Natural killer cell (primary cell): ENCODE data around the gene PTPN4. TPM values are rescaled to one million over a fixed set of nuclear protein-coding genes. Genes with fewer than 3 reads are reported as not detected.

Experiments
- ATAC-seq, 3 donors: fragments of 150-1000 bp in 2 of 3; fragments of 200-7000 bp in 1 of 3; cut with Tn5 transposase; 1 replicate in 1 of 3; 2 replicates in 2 of 3; pipeline ENCODE4 v1.10.0; 2021; ENCODE audit warnings: mild to moderate bottlenecking in 2 of 3, moderate library complexity in 2 of 3
- DNase-seq, 2 donors: peaks; one replicate each; pipeline versions ENCODE4 v3.0.0 to v3.0.0-alpha.2; 2013 to 2021; ENCODE audit warnings: mixed read lengths in 1 of 2
- H3K27ac ChIP-seq: one replicate; pipeline ENCODE4 v1.5.1; 2013; ENCODE audit warnings: mild to moderate bottlenecking, low read length
- H3K27me3 ChIP-seq: one replicate; pipeline ENCODE4 v1.6.1; 2013; ENCODE audit warnings: low read length; ENCODE audit not compliant: control insufficient read depth, insufficient read depth
- H3K36me3 ChIP-seq: one replicate; pipeline ENCODE4 v1.6.1; 2013; ENCODE audit warnings: low read length; ENCODE audit not compliant: control insufficient read depth, insufficient read depth
- H3K4me1 ChIP-seq: one replicate; pipeline ENCODE4 v1.6.1; 2013; ENCODE audit warnings: low read length; ENCODE audit not compliant: control insufficient read depth, insufficient read depth
- H3K4me3 ChIP-seq: one replicate; pipeline ENCODE4 v1.5.1; 2013; ENCODE audit warnings: low read length
- H3K9me3 ChIP-seq: one replicate; pipeline ENCODE4 v1.6.1; 2013; ENCODE audit warnings: low read length; ENCODE audit not compliant: control insufficient read depth, insufficient read depth
- H3K27ac Mint-ChIP-seq, 2 donors: one replicate each; pipeline ENCODE4 v1.8.0; 2022; ENCODE audit warnings: mild to moderate bottlenecking in 2 of 2, mixed read lengths in 2 of 2, moderate library complexity in 1 of 2
- H3K27me3 Mint-ChIP-seq, 2 donors: one replicate each; pipeline ENCODE4 v1.8.0; 2022; ENCODE audit warnings: low read depth in 2 of 2, mixed read lengths in 2 of 2
- H3K36me3 Mint-ChIP-seq: one replicate; pipeline ENCODE4 v1.8.0; 2022; ENCODE audit warnings: mixed read lengths
- H3K4me1 Mint-ChIP-seq, 2 donors: one replicate each; pipeline ENCODE4 v1.8.0; 2022; ENCODE audit warnings: mixed read lengths in 2 of 2
- H3K4me3 Mint-ChIP-seq: one replicate; pipeline ENCODE4 v1.8.0; 2022; ENCODE audit warnings: mild to moderate bottlenecking, moderate library complexity, mixed read lengths
- H3K9me3 Mint-ChIP-seq, 2 donors: one replicate each; pipeline ENCODE4 v1.8.0; 2022; ENCODE audit warnings: mixed read lengths in 2 of 2
- CTCF ChIP-seq: fragments of 200-600 bp; IDR thresholded peaks from one replicate; pipeline ENCODE4 v1.8.0; 2022; ENCODE audit warnings: antibody characterized with exemption
- WGBS: methylation state at CpG from one replicate; pipeline ENCODE4 v1.1.7; 2013; ENCODE audit warnings: missing lambda C conversion rate; ENCODE audit not compliant: insufficient coverage; 5-methylcytosine and 5-hydroxymethylcytosine counted together
- intact Hi-C: fragments of 100-400 bp; cut with micrococcal nuclease; formaldehyde crosslinking; loops from one replicate; pipeline ENCODE4 v1.14.2; 2022
- total RNA-seq, 4 donors: library from RNA; stranded (reverse); fragments of 120-200 nt in 1 of 4; gene quantifications; one replicate each; pipeline versions ENCODE4 v1.2.3 to v1.2.4, GENCODE V29; 2013 to 2022

PTPN4 gene
- total RNA-seq, 3 donors from 2014 or later (not counting 1 experiment from before 2014, with no cell fraction given) = 265 to 347 (median 283) TPM

DNA sequence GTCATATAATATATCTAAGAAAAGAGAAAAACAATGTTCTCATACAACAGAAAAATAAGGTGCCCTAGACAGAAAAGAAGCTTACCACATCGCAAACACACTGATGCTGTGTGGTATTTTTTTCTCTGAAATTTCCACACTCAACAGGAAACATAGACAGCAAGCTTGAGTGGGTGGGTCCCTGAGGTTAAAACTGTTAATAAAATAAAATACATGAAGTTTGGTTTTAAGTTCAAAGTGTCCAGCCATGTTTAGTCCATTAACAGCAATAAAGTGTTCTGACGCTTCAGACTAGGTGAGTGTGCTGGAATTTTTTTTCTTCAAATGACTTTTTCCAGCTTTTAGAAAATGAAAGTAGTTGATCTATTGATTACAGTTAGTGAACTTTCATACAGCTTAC lies 169.8 kb downstream of the PTPN4 start:
- peaks cover 23% of the 10 kb centered on the region for H3K36me3 ChIP-seq
- Mint-ChIP-seq H3K27ac (peak overlapping the region; percentile 83 to 97), H3K9me3 (no peaks in the 10 kb centered on the region), H3K27me3 (no peaks in the 10 kb centered on the region), H3K4me3 (peak overlapping the region; percentile 86), H3K4me1 (peaks cover 47 to 56% of the 10 kb centered on the region in 2 donors), H3K36me3 (peaks cover 8% of the 10 kb centered on the region)
- peak overlapping the region; percentile 76 for H3K27ac ChIP-seq
- H3K4me1 ChIP-seq = peaks cover 9% of the 10 kb centered on the region
- peak overlapping the region; percentile 72 for H3K4me3 ChIP-seq
- peak; percentile 74 to 86 (median 86) for ATAC-seq
- DNase-seq = peak in 1 of 2 donors; percentile 73
- intact Hi-C loops = loop anchor here (2.0 to 5.0 kb wide), 3 partner anchors 67 to 248 kb away; partner anchors contain the start of gene PTPN4
- TF ChIP-seq CTCF = no peak
- H3K9me3 ChIP-seq = no peaks in the 10 kb centered on the region
- no peaks in the 10 kb centered on the region for H3K27me3 ChIP-seq
- 38% methylated on average over 1 of the region's 2 CpGs for WGBS

DNA sequence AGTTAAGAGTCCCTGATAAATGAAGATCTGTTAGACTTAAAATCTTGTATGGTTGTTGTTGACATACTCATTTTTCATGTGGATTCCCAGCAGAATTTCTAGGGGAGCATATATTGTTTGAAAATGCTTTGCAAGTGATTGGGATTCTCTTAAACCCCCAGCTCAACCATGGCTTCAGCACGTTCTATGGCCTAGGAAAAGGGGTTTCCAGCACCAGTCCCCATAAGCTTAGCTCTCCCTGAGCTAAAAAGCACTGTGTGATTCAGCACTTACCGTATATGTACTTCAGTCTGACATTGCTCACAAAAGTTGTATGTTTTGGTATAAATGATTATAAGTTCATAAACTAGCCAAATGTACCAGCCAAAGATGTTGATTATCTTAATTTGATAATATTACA lies 173.1 kb downstream of the PTPN4 start:
- intact Hi-C loops = no loop called here
- TF ChIP-seq CTCF = no peak
- H3K27me3 ChIP-seq = no peaks in the 10 kb centered on the region
- peaks cover 55% of the 10 kb centered on the region for H3K36me3 ChIP-seq
- Mint-ChIP-seq H3K27ac (peak overlapping the region; percentile 83 to 97), H3K4me1 (peaks cover 50 to 70% of the 10 kb centered on the region in 2 donors), H3K36me3 (peaks cover 27% of the 10 kb centered on the region), H3K9me3 (no peaks in the 10 kb centered on the region), H3K4me3 (peak overlapping the region; percentile 86), H3K27me3 (no peaks in the 10 kb centered on the region)
- peak overlapping the region; percentile 72 for H3K4me3 ChIP-seq
- DNase-seq (no peak), ATAC-seq (peak in 2 of 3 donors; percentile 25 to 30)
- H3K9me3 ChIP-seq = no peaks in the 10 kb centered on the region
- WGBS = 43% methylated on average over 1 of the region's 2 CpGs
- peaks cover 17% of the 10 kb centered on the region for H3K4me1 ChIP-seq
- peak overlapping the region; percentile 50 for H3K27ac ChIP-seq

DNA sequence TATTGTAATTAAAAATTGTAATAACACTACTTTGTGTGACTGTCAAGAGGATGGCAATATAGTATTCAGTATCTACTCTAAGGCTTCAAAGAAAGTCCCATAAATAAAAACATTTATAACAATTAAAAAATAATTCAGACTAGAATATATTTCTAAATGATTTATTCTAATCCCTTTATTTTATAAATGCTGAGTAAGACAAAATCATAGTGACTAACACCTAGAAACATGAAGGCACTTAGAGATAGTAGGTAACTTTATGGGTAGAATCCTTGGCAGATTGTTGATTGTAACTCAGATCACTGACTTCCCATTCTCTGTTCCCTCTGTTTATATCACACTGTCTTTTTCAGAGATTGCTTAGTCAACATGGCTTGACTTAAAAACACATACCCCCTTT lies 174.6 kb downstream of the PTPN4 start:
- Histone ChIP-seq H3K27me3 (no peaks in the 10 kb centered on the region), H3K36me3 (peaks cover 69% of the 10 kb centered on the region), H3K4me1 (peaks cover 24% of the 10 kb centered on the region), H3K4me3 (peak overlapping the region; percentile 21), H3K9me3 (no peaks in the 10 kb centered on the region), H3K27ac (peak overlapping the region; percentile 54)
- no peaks in the 10 kb centered on the region for H3K27me3 Mint-ChIP-seq
- peak overlapping the region; percentile 83 to 97 for H3K27ac Mint-ChIP-seq
- no peak for TF ChIP-seq CTCF
- intact Hi-C loops = no loop called here
- no peaks in the 10 kb centered on the region for H3K9me3 Mint-ChIP-seq
- ATAC-seq (no peak), DNase-seq (no peak)
- H3K4me3 Mint-ChIP-seq = peak overlapping the region; percentile 86
- H3K36me3 Mint-ChIP-seq = peaks cover 29% of the 10 kb centered on the region
- peaks cover 41 to 59% of the 10 kb centered on the region in 2 donors for H3K4me1 Mint-ChIP-seq

DNA sequence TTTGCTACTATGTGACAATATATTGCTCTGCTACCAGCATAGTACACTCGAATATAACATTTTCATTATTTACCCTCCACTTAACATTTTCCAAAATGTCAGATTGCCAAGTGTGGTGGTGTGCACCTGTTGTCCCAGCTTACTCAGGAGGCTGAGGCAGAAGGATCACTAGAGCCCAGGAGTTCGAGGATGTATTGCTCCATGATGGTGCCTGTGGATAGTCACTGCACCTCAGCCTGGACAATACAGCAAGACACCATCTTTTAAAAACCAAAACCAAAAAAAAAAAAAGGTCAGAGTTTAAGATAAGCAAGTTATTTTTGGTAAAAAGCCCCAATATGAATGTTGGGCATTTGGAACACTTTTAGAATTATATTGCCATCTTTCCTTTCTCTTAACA lies 178.0 kb downstream of the PTPN4 start:
- WGBS = 93% methylated on average over 2 of the region's 2 CpGs
- no peaks in the 10 kb centered on the region for H3K9me3 Mint-ChIP-seq
- intact Hi-C loops = loop anchor here (5.0 kb wide), 1 partner anchor 35 kb away; no protein-coding TSS in a partner anchor
- no peak overlapping the region for H3K4me3 ChIP-seq
- no peak overlapping the region for H3K27ac ChIP-seq
- no peaks in the 10 kb centered on the region for H3K9me3 ChIP-seq
- peaks cover 83% of the 10 kb centered on the region for H3K36me3 ChIP-seq
- TF ChIP-seq CTCF = no peak
- peaks cover 33% of the 10 kb centered on the region for H3K4me1 ChIP-seq
- H3K4me3 Mint-ChIP-seq = peak overlapping the region; percentile 77
- H3K27me3 Mint-ChIP-seq = no peaks in the 10 kb centered on the region
- peak overlapping the region; percentile 83 to 97 for H3K27ac Mint-ChIP-seq
- no peak for DNase-seq
- peaks cover 60 to 74% of the 10 kb centered on the region in 2 donors for H3K4me1 Mint-ChIP-seq
- ATAC-seq = no peak
- peaks cover 30% of the 10 kb centered on the region for H3K36me3 Mint-ChIP-seq
- no peaks in the 10 kb centered on the region for H3K27me3 ChIP-seq
